Activated CD8-positive, alpha-beta memory T cell treated with anti-CD3 and anti-CD28 coated beads, Interleukin-2, amount 50 U/mL, for 48 hours (primary cell): Measurements from ENCODE around the gene KYAT1.

ENCODE experiments used
- DNase-seq: peaks from one replicate; pipeline ENCODE4 v3.0.0-alpha.2; 2020

KYAT1 gene

DNA sequence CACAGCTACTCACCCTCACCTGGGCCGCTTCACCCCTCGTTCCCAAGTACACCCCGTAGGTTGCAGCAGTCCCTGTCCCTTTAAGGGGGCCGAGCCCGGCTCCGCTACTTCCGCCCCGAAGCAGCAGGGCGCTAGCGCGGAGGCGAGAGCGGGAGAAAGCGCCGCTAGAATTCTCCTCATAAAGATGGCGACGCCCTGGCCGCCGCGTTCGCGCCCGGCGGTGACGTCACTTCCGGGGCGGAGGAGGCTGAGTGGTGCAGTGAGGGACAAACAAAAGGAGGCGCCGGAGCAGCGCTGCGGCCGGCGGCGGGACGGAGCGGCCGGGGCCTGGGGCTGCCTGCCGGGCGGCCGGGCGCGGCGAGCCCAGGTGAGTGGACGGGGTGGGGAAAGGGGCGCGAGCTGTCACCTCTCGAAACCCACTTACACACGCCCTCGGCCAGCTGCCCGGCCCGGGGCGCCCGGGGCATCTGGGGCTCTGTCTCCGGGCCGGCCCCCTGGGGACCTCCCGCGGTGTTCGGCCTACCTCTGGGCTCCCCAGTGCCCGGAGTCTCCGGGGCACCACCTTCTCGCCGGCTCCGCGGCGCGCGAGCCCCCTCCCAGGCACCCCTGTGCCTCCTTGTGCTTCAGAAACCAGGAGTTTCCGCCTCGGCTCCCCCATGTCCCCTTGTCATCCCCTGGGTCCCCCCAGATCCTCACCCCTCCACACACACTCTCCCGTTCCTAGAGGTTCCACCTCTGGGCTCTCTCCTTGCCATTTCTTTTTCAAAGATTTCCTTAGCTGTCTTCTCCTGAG, at the start of gene KYAT1, which contains the start of gene LRRC8A:
TSS of gene KYAT1 (minus strand) at position 67 of the 793 bp plus-strand sequence. CDS start 36,545 bp downstream, outside the sequence.
TSS of gene LRRC8A (plus strand) at position 250 of the 793 bp plus-strand sequence. CDS start 25,032 bp downstream, outside the sequence.
- DNase-seq: peak; percentile 100

DNA sequence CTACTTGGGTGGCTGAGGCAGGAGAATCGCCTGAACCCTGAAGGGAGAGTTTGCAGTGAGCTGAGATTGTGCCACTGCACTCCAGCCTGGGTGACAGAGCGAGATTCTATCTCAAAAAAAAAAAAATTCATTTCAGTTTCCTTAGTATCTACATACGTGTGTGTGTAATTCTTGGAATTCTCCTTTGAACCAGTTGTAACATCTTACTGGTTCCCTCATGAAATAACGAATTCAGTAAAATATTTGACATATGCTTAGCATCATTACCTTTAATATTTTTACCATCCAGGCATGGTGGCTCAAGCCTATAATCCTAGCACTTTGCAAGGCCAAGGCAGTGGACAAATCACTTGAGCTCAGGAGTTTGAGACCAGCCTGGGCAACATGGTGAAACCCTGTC, 47.8 kb upstream of the KYAT1 start:
- DNase-seq: no peak

DNA sequence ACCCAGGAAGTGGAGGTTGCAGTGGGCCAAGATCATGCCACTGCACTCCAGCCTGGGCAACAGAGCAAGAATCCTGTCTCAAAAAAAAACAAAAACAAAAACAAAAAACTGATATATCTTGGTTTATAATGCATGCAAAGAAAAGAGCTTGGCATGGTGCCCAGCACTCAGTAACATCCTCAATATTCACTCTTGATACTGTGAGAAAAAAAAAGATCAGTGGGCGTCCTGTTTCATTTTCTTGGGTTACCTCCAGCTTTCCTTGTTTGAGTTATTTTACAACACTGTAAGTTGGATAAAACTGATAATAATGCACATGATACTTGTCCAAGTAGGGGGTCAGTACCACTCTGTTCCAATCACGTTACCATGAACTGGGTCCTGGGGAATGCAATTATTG, 46.9 kb upstream of the KYAT1 start:
- no peak for DNase-seq

DNA sequence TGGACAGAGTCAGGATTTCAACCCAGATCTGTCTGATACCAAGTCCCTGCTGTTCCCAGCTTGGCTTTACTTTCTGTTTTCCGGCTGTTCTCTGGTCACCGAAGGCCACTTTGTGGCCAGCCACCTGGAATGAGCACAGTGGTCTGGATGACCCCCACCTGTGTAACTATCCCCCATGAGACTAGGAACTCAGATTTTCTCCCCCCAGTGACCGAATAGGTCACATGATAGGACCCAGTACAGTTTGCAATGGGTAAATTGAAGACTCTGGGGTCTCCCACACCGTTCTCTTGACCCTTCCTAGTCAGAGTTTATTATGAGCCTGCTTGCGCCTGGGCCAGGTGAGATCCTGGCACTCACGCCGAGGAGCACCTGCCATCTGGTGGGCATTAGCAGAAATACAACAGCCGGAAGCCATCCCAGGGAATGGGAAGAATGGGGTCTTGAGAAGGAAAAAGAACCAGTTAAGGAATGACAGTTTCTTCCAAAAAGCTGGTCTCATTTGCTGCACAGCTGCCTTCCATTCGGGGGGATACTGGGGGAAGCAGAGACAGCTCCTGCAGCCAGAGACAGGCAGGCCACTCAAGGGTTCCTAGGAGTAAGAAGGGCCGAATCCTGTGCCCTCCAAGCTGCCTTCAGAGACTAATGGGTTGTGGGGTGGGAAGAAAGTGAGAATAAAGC, 46.1 kb upstream of the KYAT1 start:
- peak; percentile 73 for DNase-seq

DNA sequence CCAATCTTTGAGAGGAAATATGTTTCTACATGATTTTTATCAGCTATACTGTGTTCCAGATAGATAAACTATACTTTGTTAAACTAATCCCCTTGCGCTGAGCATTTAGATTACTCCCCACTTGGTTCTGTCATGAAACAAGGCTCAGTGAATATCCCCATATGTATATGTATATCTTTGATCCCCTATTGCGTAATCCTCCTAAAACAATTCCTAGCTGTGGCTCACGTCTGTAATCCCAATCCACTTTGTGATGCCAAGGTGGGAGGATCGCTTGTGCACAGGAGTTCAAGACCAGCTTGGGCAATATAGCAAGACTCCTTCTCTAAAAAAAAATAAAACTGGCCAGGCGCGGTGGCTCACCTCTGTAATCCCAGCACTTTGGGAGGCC, 41.7 kb upstream of the KYAT1 start:
- no peak for DNase-seq

DNA sequence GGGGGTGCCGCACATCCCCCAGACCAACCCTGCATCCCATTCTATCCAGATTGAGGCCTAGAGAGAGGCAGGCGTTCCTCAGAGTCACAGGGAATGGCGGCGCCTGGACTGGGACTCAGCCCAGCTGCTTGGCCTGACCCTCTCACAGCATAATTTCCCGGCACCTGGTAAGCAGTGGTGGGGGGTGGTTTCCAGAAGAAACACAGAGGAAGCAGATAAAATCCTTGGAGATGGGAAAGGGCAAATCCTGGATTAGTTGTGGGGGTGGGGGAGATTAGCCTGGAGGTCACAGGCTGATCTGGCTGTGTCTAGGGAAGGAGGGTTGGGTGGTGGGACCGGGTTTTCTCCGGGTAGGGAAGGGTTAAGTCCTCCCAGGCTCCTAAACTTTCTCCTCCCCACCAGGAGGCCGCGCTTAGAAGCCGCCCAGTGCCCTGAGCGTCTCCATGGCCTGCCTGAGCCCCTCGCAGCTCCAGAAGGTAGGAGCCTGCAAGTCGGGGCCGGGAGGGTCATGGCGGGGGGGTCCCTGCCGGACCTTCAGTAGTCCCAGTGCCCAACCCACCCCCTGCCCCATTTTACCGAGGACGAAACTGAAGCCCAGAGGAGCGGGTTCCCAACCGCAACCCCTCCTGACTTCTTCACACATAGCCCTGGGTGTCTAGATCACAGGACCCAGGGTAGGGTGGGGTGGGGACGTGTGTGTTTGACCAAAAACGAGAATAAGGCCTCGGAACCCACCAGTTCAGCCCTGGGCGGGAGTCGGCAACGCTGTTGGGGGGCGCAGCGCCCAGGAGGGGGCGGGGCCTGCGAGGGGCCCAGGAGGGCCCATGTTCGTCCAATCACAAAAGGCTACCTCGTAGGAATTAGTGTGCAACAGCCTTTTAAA, 40.4 kb upstream of the KYAT1 start:
- DNase-seq: no peak

DNA sequence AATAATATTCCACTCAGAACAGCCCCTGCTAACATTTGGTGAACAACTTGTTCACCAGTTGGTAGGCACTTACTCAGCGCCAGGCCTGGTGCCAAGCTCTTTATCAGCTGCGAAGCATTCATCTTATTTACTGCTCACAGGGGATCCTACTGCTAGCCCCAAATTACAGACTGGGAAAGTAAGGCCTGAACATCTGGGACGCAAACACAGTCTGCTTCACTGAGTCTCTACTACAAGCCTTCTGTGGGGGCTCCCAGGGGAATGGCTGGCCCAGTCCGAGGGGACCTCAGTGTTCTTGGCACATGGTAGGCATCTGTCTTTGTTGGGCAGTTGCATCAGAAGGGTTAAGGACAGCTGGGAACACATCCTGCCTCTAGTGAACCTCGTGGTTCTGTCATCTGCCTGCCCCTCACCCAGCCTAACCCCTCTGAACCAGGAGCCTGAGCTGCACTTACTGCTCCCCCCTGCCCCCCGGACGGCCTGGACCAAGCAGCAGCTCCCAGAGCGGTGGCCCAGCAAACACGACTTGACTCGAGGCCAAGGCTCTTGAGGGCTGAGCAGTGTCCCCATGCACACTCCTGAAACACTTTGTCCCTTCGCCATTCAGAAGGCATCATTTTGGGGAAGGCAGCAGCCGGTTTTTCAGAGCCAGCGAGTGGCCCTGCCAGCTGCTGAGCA, 38.8 kb upstream of the KYAT1 start, which contains the start of gene PHYHD1:
TSS of gene PHYHD1 (plus strand) at position 602 of the 678 bp plus-strand sequence. CDS start 1,342 bp downstream, outside the sequence.
- no peak for DNase-seq

DNA sequence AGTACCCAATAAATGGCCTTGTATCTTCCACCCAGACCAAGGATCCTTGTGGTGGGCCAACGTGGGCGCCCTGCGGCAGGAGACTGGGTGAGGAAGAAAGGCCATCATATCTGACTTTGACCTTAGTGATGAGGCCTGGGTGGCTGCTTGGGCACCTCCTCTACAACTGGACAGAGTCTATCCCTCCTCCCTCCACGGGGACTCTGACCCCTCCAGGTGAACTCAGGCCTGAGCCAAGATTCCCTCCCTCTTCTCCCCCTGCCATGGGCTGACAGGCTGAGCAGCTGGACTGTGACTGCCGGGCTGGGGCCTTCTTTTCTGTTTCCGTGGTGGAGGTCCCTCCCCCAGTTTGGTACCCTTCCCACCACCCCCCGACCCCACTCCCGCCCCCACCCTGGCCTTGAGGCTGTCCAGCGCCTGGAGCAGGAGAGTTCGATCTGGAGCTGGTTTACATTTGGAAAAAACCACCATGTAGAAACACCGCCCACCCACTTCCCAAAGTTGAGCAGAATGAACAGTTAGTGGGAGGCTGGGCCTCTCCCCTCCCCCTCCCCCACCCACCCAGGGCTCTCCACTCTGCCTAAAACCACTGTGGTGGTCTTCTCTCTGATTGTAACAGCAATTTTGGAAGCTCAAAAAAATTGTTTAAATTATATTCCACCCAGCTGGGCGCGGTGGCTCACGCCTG, 37.8 kb upstream of the KYAT1 start:
- no peak for DNase-seq

DNA sequence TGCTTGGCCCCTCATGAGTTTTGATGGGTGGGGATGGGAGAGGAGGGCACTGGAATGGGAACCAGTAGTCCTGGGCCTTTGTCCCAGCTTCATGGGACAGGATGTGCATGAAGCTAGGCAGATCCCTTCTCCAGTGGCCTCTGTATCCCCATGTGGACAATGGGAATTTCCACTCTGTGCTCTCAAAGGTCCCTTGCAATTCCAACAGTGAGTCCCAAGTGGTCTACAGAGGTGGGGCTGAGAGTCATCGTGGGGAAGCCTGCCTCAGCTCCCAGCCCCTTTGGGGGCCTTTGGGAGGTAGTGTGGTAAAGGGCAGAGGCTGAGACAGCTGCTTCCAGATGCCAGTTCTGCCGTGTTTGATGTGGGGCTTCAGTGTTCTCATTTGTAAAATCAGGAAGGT, 37.2 kb upstream of the KYAT1 start:
- no peak for DNase-seq

DNA sequence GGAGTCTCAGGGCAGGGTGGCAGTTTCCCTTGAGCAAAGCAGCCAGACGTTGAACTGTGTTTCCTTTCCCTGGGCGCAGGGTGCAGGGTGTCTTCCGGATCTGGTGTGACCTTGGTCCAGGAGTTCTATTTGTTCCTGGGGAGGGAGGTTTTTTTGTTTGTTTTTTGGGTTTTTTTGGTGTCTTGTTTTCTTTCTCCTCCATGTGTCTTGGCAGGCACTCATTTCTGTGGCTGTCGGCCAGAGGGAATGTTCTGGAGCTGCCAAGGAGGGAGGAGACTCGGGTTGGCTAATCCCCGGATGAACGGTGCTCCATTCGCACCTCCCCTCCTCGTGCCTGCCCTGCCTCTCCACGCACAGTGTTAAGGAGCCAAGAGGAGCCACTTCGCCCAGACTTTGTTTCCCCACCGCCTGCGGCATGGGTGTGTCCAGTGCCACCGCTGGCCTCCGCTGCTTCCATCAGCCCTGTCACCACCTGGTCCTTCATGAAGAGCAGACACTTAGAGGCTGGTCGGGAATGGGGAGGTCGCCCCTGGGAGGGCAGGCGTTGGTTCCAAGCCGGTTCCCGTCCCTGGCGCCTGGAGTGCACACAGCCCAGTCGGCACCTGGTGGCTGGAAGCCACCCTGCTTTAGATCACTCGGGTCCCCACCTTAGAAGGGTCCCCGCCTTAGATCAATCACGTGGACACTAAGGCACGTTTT, 35.5 kb upstream of the KYAT1 start:
- DNase-seq: no peak

DNA sequence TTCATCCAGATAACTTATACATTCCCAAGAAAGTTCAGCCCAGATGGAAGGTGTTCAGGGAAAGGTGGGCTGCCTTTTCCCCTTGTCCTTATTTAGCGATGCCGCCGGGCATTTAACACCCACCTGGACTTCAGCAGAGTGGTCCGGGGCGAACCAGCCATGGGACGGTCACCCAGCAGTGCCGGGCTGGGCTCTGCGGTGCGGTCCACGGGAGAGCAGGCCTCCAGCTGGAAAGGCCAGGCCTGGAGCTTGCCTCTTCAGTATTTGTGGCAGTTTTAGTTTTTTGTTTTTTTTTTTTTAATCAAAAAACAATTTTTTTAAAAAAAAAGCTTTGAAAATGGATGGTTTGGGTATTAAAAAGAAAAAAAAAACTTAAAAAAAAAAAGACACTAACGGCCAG, 35.0 kb upstream of the KYAT1 start:
- no peak for DNase-seq

DNA sequence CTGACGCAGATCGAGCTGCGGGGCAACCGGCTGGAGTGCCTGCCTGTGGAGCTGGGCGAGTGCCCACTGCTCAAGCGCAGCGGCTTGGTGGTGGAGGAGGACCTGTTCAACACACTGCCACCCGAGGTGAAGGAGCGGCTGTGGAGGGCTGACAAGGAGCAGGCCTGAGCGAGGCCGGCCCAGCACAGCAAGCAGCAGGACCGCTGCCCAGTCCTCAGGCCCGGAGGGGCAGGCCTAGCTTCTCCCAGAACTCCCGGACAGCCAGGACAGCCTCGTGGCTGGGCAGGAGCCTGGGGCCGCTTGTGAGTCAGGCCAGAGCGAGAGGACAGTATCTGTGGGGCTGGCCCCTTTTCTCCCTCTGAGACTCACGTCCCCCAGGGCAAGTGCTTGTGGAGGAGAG, 34.5 kb upstream of the KYAT1 start:
- DNase-seq: no peak

DNA sequence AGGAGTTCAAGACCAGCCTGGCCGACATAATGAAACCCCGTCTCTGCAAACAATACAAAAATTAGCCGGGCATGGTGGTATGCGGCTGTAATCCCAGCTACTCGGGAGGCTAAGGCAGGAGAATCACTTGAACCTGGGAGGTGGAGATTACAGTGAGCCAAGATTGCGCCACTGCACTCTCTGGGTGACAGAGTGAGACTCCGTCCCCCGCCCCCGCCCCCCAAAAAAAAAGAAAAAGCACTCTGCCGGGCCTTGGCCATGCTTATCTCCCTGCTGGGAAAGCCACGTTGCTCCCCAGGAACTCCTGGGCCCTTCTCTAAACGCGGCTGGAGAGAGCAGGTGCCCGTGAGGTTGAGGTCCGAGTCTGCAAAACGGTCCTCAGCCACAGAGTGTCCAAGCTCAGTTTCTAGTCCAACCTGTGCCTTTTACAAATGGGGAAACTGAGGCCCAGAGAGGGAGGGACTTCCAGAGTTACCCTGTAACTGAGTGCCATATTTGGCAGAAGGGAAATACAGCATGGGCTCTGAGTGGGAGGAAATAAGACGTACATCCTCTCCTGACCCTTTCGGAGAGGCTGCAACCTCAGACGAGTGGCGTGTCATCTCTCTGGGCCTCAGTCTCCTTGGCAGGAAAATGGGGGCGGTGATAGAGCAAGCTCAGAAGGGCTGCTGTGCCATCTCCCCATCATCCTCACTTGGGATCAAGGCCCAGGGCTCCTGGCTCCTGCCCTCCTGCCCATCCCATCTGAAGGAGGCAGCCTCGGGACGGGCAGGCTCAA, 32.4 kb upstream of the KYAT1 start:
- no peak for DNase-seq

DNA sequence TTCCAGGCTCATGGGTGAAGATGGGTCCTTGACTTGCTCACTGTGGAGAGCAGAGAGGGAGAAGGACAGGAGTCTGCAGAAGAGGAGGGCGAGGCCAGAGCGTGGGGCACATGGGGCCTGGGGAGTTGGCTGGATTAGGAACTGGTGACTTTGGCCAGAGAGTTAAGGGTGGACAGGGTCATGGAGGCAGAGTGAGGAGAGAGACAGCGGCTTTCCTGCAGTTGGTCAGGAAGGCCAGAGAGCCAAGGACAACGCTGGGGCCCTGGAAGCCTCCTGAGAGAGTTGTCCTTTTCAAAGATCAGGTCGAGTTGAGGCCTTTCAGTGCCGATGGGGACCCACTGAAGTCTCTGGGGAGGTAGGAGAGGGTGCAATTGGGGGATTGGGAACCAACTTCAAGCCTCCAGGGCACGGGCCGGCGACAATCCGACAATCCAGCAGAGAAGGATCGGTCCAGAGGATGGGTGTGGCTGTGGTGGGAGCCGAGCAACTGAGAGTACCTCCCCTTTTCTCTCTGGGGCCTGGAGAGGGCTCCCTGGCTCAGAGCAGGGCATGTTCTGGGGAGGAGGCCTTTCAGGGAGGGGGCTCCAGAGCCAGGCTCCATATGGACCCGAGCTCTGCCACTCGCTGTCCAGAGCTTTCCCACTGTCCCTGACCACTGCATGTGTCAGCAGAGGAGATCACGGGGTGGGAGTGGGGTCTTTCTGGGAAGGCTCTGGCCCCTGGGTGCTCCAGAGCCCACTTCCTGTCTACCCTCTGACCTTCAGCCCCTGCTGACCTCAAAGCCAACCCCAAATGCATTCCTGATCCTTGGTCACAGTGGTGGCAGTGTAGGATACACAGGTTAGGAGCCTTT, 31.5 kb upstream of the KYAT1 start:
- DNase-seq: no peak

DNA sequence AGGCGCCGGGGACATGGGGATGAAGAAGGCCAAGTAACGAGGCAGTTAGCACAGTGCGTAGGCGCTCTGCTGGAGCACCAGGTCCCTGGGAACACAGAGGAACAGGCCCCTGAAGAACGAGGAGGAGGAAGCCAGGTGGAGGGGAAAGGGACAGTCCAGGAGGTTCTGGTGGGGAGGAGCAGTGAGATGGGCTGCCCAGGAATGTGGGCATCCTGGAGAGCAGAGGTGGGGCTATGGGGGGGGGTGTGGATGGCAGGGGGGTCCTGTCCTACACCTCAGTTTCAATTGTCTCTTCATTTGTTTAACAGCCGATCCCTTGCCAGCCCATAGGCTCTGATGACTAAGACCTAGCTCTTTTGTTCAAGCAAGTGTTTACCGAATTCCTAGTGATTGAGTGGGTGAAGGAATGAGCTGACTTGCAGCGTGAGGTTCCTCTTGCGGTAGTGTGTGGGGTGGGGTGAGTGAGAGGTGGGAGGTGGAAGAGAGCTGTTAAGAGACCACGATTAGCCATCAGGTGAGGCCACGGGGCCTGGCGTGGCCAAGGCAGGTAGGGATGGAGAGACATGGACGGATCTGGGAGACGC, 30.6 kb upstream of the KYAT1 start:
- DNase-seq: no peak

DNA sequence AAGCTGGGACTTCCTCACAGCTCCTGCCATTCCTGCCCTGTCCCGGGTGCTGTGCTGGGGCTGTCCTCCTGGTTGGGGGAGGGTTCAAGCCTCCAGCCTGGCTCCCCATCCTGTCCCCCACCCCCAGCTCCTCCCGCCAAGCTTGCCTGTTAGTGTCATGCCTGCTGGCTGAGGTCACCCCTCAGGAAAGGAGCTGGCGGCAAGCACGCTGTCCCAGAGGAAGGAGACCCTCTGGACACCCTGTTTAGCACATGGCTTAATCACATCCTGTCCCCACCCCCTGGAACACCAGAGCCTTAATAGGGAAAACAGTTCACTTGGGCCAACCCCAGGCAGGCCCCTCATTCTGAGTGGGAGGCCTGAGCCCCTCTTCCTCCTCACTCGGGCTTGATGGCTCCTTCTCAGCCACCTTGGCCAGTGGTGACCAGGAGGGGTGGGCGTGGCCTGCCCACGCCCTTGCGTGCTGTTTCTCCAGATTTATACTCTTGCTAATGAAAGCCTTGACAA, 29.8 kb upstream of the KYAT1 start:
- DNase-seq: no peak

DNA sequence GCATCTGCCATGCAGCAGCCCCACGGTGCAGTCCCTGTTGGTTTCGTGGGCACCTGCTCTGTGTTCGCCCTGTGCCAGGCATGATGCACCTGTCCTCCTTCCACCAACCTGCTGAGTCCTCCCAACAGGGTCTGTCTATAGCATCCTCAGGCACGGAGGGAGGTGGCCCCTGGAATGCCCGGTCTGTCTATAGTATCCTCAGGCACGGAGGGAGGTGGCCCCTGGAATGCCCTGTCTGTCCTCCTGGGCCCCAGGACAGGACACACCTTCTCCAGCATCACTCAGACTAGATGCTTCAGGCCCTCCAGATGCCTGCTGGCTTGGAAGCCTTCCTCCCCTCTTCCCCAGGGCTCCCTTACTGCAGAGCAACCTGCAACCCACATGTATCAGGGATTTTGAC, 29.2 kb upstream of the KYAT1 start:
- no peak for DNase-seq

DNA sequence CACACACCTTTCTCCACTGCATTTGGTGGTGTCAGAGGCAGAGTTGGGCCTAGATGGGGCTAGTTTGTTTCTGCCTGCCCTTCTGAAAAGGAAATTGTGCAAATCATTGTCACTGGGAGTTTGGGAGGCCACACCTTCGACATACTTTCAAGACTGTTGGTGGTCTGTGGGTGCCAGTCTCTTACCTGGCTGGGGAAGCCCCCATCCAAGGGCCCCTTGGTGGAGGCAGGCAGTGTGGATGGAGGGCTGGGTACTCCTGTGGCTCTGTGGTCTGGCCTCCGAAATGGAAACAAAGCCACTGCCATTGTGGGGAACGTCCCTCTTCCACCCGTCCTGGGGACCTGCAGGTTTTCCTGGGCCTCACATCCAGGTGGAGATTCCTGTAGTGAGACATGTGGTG, 28.1 kb upstream of the KYAT1 start:
- no peak for DNase-seq

DNA sequence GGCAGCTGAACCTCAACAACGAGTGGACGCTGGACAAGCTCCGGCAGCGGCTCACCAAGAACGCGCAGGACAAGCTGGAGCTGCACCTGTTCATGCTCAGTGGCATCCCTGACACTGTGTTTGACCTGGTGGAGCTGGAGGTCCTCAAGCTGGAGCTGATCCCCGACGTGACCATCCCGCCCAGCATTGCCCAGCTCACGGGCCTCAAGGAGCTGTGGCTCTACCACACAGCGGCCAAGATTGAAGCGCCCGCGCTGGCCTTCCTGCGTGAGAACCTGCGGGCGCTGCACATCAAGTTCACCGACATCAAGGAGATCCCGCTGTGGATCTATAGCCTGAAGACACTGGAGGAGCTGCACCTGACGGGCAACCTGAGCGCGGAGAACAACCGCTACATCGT, 26.6 kb upstream of the KYAT1 start:
- no peak for DNase-seq
